Stimulated activated CD4-positive, alpha-beta T cell treated with anti-CD3 and anti-CD28 coated beads, Interleukin-15, amount 100 ng/mL, for 48 hours (primary cell): ENCODE data around the gene INPP5E.

ENCODE experiments used
- DNase-seq, 2 donors: peaks; one replicate each; pipeline ENCODE4 v3.0.0-alpha.2; 2020; ENCODE audit warnings: low read depth in 2 of 2

Gene INPP5E

GRCh38 chr9:136472640-136473353 is 33.2 kb upstream of the INPP5E start:
- DNase-seq: no peak

GRCh38 chr9:136471802-136472487 is 32.3 kb upstream of the INPP5E start:
- no peak for DNase-seq

DNA sequence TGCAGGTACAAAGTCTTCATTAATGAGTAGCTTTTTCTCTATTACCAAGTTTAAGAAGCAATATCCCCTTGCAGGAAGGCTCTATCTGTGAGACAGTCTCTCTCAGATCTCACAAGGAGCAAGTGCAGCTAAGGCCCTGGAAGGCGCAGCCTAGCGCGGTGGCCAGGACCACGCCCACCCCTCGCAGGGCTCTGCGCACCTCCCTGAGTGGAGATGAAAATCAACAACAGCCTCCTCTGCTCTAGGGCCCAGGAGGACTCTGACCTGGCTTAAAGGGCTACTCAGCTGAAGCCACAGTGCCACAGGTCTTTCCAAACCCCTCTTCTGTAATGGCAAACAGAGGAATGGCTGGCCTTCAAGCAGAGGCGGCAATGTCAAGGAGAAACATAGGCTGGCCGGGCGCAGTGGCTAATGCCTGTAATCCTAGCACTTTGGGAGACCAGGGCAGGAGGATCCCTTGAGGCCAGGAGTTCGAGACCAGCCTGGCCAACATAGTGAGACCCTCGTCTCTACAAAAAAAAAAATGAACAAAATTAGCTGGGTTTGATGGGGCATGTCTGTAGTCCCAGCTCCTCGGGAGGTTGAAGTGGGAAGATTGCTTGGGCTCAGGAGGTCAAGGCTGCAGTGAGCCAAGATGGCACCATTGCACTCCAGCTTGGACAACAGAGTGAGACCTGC is 31.3 kb upstream of the INPP5E start:
- no peak for DNase-seq

GRCh38 chr9:136470356-136470755 is 30.7 kb upstream of the INPP5E start:
- DNase-seq: no peak

DNA sequence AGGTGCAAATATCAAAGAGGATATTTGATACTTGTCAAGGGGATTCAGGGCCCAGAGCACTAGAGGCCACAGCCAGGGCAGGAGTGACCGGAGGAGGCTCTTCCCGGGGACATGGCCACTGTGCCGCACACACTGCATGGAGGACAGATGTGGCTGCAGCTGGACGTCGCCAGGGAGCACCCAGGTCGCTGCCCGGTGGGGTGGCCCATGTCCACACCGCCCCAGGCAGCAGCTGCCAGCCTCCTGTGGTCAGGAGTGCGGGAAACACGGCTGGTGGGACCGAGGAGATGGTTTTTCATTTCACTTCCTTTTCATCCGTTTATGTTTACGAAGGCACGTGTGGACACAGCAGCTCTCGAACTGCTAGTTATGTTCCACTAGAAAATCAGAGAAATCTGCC is 28.1 kb upstream of the INPP5E start:
- no peak for DNase-seq

GRCh38 chr9:136466155-136466541 is 26.5 kb upstream of the INPP5E start:
- DNase-seq: no peak

DNA sequence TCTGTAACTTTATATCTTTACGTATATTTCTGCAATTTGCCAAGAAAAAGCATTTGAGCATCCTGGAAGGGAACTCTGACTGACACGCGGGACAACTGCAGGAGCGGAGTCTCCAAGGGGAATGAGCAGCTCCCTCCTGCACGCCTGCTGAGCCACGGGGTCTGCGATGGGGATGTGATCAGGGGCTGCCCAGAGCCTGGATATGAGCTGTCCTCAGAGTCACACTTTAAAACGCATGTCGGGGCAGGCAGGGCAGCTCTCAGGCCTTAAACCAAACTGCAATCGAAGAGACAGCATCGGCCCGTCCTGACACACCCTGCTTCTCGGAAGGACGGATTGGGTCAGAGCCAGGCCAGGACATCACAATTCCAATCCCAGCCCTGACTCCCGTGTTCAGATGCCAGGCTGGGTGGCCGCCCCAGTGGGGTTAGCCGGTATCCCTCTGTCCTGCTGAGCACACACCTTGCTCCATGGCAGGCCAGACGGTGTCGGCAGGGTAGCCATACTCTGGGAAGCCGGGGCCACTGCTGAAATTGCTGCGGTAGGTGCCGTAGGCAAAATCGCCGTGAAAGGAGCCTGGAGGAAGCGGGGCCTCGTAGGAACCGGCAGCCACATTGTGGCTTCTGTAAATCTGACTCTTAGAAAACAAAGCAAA is 26.0 kb upstream of the INPP5E start:
- no peak for DNase-seq

- DNase-seq: no peak
These were observed 24.6 kb upstream of the INPP5E start for GRCh38 chr9:136464241-136464640.

GRCh38 chr9:136463578-136463977 is 23.9 kb upstream of the INPP5E start:
- no peak for DNase-seq

DNA sequence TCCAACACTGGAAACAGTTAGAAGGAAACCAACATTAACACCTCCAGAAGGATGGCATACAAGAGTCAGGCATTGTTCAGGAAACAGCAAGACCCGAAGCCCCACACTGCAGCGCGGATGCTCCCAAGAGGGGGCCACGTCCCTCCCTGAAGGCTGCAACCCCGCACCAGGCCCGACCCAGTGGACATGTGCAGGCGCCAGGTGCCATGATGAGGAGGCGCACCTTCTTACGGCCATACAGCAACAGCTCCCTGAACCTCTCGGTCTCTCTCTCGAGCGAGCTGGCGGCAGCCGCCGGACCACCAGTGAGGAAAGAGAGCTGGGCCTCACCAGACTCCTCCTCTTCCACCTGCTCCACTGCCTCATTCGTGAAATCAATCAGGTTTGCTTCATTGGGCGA is 23.0 kb upstream of the INPP5E start:
- DNase-seq: no peak

- DNase-seq: no peak
These were observed 21.2 kb upstream of the INPP5E start for GRCh38 chr9:136460772-136461325.

GRCh38 chr9:136459425-136459824 is 19.8 kb upstream of the INPP5E start:
- no peak for DNase-seq

GRCh38 chr9:136457326-136457725 is 17.7 kb upstream of the INPP5E start:
- no peak for DNase-seq

DNA sequence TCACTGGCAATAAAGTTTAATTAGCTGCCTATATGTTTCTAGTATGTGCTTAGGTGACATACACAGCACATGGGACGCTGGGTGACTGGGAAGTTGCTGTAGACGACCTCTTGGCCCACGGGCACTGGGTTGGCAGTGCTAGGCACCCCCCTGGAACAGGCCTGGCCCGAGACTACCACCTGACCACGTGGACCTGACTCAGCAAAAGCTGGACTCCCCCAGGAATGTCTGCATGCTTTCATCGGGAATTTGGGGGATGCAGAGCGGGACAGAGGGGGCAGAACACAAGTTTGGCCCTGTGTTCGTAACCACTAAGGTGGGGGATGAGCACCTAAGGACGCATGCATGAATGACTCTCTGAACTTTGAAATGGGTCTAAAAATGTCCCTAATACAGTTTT is 16.6 kb upstream of the INPP5E start:
- DNase-seq: no peak

DNA sequence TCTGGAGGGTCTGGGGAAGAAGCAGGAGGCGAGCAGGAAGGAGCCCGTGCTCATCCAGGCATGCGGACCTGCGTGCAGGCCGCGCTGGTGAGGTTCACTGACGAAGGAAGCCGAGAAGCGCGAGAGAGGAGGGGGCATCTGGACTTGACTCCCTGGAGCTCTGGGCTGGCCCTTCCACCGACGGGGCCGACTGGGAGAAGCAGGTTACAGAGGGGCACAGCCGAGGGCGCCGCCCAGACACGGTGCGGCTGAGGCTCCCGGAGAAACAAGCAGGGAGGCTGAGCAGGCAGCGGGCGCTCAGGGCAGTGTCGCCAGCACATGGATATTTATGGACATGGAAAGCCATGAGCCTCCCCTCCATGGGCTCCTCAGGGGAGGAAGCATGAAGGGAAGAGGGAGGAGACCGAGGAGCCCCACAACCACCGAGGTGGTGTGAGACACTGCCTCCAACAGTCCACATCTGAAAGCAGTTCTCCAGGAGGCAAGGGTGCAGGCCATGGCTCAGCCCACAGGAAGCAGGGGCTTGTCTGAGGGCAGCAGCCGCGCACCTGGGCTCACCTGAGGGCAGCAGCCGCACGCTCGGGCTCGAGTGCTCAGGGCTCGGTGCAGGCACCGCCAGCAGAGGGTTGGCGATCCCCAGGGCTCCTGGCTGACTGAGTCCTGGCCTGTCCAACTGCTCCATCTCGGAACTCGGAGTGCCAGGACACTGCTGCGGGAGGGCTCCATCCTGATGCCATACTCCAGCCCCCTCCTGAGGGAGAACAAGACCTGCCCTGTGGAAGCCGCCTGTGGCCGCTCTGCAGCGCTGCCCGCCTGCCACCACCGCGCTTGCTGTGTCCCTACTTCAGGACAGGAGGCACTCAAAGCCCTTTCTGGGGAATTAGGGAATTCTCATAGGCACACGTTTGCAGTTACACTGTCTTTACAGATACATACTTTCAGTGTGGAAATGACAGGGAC is 15.7 kb upstream of the INPP5E start:
- DNase-seq: no peak

- DNase-seq: no peak
These were observed 14.6 kb upstream of the INPP5E start for GRCh38 chr9:136454026-136454796.

DNA sequence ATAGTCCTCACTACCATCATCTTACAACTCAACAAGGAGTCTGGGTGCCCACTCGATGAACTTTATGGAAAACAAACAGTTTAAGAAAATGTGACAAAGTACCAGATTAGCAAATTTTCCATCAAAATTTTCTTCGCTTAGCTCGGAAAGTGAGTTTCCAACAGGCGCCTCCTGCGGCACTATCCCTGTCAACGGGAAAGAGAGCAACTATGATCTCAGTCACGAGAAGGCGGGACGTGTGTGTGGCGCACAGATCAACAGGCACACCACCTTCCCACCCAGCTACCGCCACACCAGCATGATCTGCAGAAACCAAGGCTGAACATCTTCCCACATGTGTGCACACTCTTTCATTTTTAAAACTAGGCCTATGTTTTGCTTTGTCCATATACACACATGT is 13.7 kb upstream of the INPP5E start:
- no peak for DNase-seq

DNA sequence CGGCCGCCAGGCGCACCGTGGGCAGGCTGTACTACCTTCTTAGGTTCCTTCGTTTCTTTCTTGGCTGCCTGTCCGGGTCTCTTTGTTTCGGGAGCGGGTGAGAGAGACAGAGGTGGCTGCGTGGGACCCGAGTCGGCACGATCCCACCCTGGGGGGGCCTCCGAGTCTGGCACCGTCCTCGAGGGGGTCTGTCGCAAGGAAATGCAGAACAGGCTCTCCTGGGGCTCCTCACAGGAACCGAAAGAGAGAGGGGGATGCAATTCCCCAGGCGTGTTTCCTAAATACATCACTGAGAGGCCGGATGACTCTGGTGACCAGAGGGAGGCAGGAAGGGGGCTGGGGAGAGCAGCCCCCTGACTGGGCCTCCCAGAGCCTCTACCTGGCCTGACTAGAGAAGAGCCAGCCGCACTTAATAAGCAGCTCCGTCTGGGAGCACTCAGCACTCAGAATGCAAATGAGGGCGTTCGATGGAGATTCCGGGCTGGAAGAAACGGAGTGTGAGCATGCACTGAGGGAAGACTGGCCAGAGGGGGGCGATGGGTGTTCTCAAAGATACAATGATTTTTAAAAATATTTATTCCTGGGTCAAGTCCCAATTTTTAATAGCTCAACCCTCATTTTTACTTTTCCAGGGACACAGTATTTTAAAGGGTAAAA is 11.7 kb upstream of the INPP5E start:
- DNase-seq: no peak

- DNase-seq: no peak
These were observed 9.0 kb upstream of the INPP5E start for GRCh38 chr9:136448655-136449054.
